ENCODE measurements around the gene CCDC7. TPM values are rescaled to one million over a fixed set of nuclear protein-coding genes. Genes with fewer than 3 reads are reported as not detected.
A peak's percentile ranks its signal among the peaks of the same experiment; 100 is the strongest.
"Not testable (repeated sequence)": the region's sequence is repeated elsewhere in the genome, so short reads cannot be mapped to it uniquely, and the experiment has no call there.

Gene CCDC7
- total RNA-seq, 3 donors from 2014 or later, result 11.2 to 36.5 (median 14.2) TPM

GRCh38 chr10:32459051-32459698, 13.2 kb downstream of the CCDC7 start:
- no peak for TF ChIP-seq CTCF (IDR thresholded peaks at IDR 0.05)
- ATAC-seq, result peak; percentile 73
- Histone ChIP-seq H3K9me3 (no peaks in the 10 kb centered on the region), H3K4me3 (no peak overlapping the region), H3K36me3 (ENCODE audit: low read depth) (no peaks in the 10 kb centered on the region), H3K4me1 (ENCODE audit: low read depth) (no peaks in the 10 kb centered on the region)
- intact Hi-C loops (cut with DNase I, micrococcal nuclease), result no loop called here
- DNase-seq, result peak in 1 of 3 donors; percentile 19

- no peak for DNase-seq
- no peak for TF ChIP-seq CTCF (IDR thresholded peaks at IDR 0.05)
- H3K4me3 ChIP-seq, result no peak overlapping the region
- no peak for ATAC-seq
- no peaks in the 10 kb centered on the region for H3K36me3 ChIP-seq (ENCODE audit: low read depth)
- no peaks in the 10 kb centered on the region for H3K9me3 ChIP-seq
- no peaks in the 10 kb centered on the region for H3K4me1 ChIP-seq (ENCODE audit: low read depth)
- intact Hi-C loops (cut with DNase I, micrococcal nuclease), result no loop called here
Measured at GRCh38 chr10:32461203-32461602, 15.3 kb downstream of the CCDC7 start.

- intact Hi-C loops (cut with DNase I, micrococcal nuclease), result no loop called here
- ATAC-seq (no peak), DNase-seq (no peak)
- no peaks in the 10 kb centered on the region for H3K9me3 ChIP-seq
- no peak overlapping the region for H3K4me3 ChIP-seq
- TF ChIP-seq CTCF (IDR thresholded peaks at IDR 0.05), result no peak
- H3K36me3 ChIP-seq (ENCODE audit: low read depth), result no peaks in the 10 kb centered on the region
- no peaks in the 10 kb centered on the region for H3K4me1 ChIP-seq (ENCODE audit: low read depth)
Measured at GRCh38 chr10:32471232-32471631, 25.3 kb downstream of the CCDC7 start.

GRCh38 chr10:32477499-32477898, 31.6 kb downstream of the CCDC7 start:
- H3K9me3 ChIP-seq, result peaks cover 12% of the 10 kb centered on the region
- H3K4me3 ChIP-seq, result no peak overlapping the region
- no peaks in the 10 kb centered on the region for H3K4me1 ChIP-seq (ENCODE audit: low read depth)
- H3K36me3 ChIP-seq (ENCODE audit: low read depth), result peaks cover 4% of the 10 kb centered on the region
- no peak for TF ChIP-seq CTCF (IDR thresholded peaks at IDR 0.05)
- ATAC-seq (no peak), DNase-seq (no peak)
- intact Hi-C loops (cut with DNase I, micrococcal nuclease), result no loop called here

- no peak for DNase-seq
- peaks cover 4% of the 10 kb centered on the region for H3K36me3 ChIP-seq (ENCODE audit: low read depth)
- no peak overlapping the region for H3K4me3 ChIP-seq
- peaks cover 15% of the 10 kb centered on the region for H3K9me3 ChIP-seq
- no peaks in the 10 kb centered on the region for H3K4me1 ChIP-seq (ENCODE audit: low read depth)
- intact Hi-C loops (cut with DNase I, micrococcal nuclease), result no loop called here
- ATAC-seq, result no peak
- no peak for TF ChIP-seq CTCF (IDR thresholded peaks at IDR 0.05)
Measured at GRCh38 chr10:32481606-32482005, 35.7 kb downstream of the CCDC7 start.

- H3K4me1 ChIP-seq (ENCODE audit: low read depth); intact Hi-C loops (cut with DNase I, micrococcal nuclease); DNase-seq; H3K4me3 ChIP-seq; H3K36me3 ChIP-seq (ENCODE audit: low read depth); ATAC-seq: not testable (repeated sequence)
- H3K9me3 ChIP-seq, result peaks cover 18% of the 10 kb centered on the region
Measured at GRCh38 chr10:32483019-32483502, 37.1 kb downstream of the CCDC7 start.

GRCh38 chr10:32488038-32488437, 42.1 kb downstream of the CCDC7 start:
- H3K4me3 ChIP-seq; H3K4me1 ChIP-seq (ENCODE audit: low read depth); H3K9me3 ChIP-seq; intact Hi-C loops (cut with DNase I, micrococcal nuclease); ATAC-seq; DNase-seq; H3K36me3 ChIP-seq (ENCODE audit: low read depth): not testable (repeated sequence)
